Measurements from ENCODE around the gene CTF1. TPM values are rescaled to one million over a fixed set of nuclear protein-coding genes. Genes with fewer than 3 reads are reported as not detected.
A peak's percentile ranks its signal among the peaks of the same experiment; 100 is the strongest.
"Not testable (repeated sequence)": the region's sequence is repeated elsewhere in the genome, so short reads cannot be mapped to it uniquely, and the experiment has no call there.

CTF1 gene
- total RNA-seq, 1 donor from 2014 or later = 4.2 TPM

- Mint-ChIP-seq H3K27ac (ENCODE audit: unreplicated experiment) (peak overlapping the region; percentile 43), H3K4me1 (ENCODE audit: low read depth) (peaks cover 8% of the 10 kb centered on the region), H3K4me3 (ENCODE audit: unreplicated experiment) (no peak overlapping the region), H3K9me3 (ENCODE audit: low read depth) (no peaks in the 10 kb centered on the region), H3K27me3 (ENCODE audit: low read depth) (no peaks in the 10 kb centered on the region), H3K36me3 (ENCODE audit: low read depth) (peaks cover 10% of the 10 kb centered on the region)
- no peak for TF ChIP-seq CTCF (IDR thresholded peaks at IDR 0.05)
- no peak for DNase-seq (ENCODE audit: low spot score)
Measured at GRCh38 chr16:30931068-30931650, 34.7 kb downstream of the CTF1 start.

GRCh38 chr16:30934827-30935557 is 38.6 kb downstream of the CTF1 start:
- H3K4me1 Mint-ChIP-seq (ENCODE audit: low read depth) = no peaks in the 10 kb centered on the region
- H3K36me3 Mint-ChIP-seq (ENCODE audit: low read depth) = peaks cover 9% of the 10 kb centered on the region
- no peaks in the 10 kb centered on the region for H3K27me3 Mint-ChIP-seq (ENCODE audit: low read depth)
- DNase-seq (ENCODE audit: low spot score) = no peak
- peak; percentile 71 for TF ChIP-seq CTCF (IDR thresholded peaks at IDR 0.05)
- H3K27ac Mint-ChIP-seq (ENCODE audit: unreplicated experiment) = no peak overlapping the region
- H3K9me3 Mint-ChIP-seq (ENCODE audit: low read depth) = no peaks in the 10 kb centered on the region
- no peak overlapping the region for H3K4me3 Mint-ChIP-seq (ENCODE audit: unreplicated experiment)

- H3K4me1 Mint-ChIP-seq (ENCODE audit: low read depth) = peaks cover 11% of the 10 kb centered on the region
- no peak for TF ChIP-seq CTCF (IDR thresholded peaks at IDR 0.05)
- no peaks in the 10 kb centered on the region for H3K27me3 Mint-ChIP-seq (ENCODE audit: low read depth)
- peaks cover under 1% of the 10 kb centered on the region for H3K36me3 Mint-ChIP-seq (ENCODE audit: low read depth)
- H3K9me3 Mint-ChIP-seq (ENCODE audit: low read depth) = no peaks in the 10 kb centered on the region
- DNase-seq (ENCODE audit: low spot score) = no peak
- peak overlapping the region; percentile 68 for H3K27ac Mint-ChIP-seq (ENCODE audit: unreplicated experiment)
- H3K4me3 Mint-ChIP-seq (ENCODE audit: unreplicated experiment) = no peak overlapping the region
Measured at GRCh38 chr16:30937692-30938091, 41.3 kb downstream of the CTF1 start.

- not testable (repeated sequence) for H3K27ac Mint-ChIP-seq (ENCODE audit: unreplicated experiment); H3K36me3 Mint-ChIP-seq (ENCODE audit: low read depth); H3K9me3 Mint-ChIP-seq (ENCODE audit: low read depth); H3K4me3 Mint-ChIP-seq (ENCODE audit: unreplicated experiment); H3K27me3 Mint-ChIP-seq (ENCODE audit: low read depth); DNase-seq (ENCODE audit: low spot score)
- peaks cover 11% of the 10 kb centered on the region for H3K4me1 Mint-ChIP-seq (ENCODE audit: low read depth)
Measured at GRCh38 chr16:30939571-30939970, 43.2 kb downstream of the CTF1 start.

GRCh38 chr16:30941600-30942425 is 45.4 kb downstream of the CTF1 start:
- Mint-ChIP-seq H3K9me3 (ENCODE audit: low read depth) (no peaks in the 10 kb centered on the region), H3K27me3 (ENCODE audit: low read depth) (no peaks in the 10 kb centered on the region), H3K4me3 (ENCODE audit: unreplicated experiment) (no peak overlapping the region), H3K36me3 (ENCODE audit: low read depth) (peaks cover 8% of the 10 kb centered on the region), H3K4me1 (ENCODE audit: low read depth) (peaks cover 11% of the 10 kb centered on the region), H3K27ac (ENCODE audit: unreplicated experiment) (peak overlapping the region; percentile 10)
- TF ChIP-seq CTCF (IDR thresholded peaks at IDR 0.05) = peak; percentile 85
- no peak for DNase-seq (ENCODE audit: low spot score)

Data from chondrocyte (in vitro differentiated cells).